Choroid plexus epithelial cell (primary cell): ENCODE results near the gene KDM4C.

Experiments
- DNase-seq: peaks from one replicate; pipeline ENCODE4 v3.0.0-alpha.2; 2010; ENCODE audit warnings: low read depth
- H3K4me3 ChIP-seq: 2 replicates; pipeline ENCODE4 v1.5.1; 2011; ENCODE audit warnings: low read depth, mild to moderate bottlenecking, control low read depth, low read length, moderate library complexity
- TF ChIP-seq, protein P1 (sequence below): conservative IDR thresholded peaks from 2 replicates; pipeline ENCODE4 v1.5.1; 2011; ENCODE audit warnings: low read depth, mild to moderate bottlenecking, control low read depth, inconsistent platforms, low read length, moderate library complexity

The KDM4C gene

DNA sequence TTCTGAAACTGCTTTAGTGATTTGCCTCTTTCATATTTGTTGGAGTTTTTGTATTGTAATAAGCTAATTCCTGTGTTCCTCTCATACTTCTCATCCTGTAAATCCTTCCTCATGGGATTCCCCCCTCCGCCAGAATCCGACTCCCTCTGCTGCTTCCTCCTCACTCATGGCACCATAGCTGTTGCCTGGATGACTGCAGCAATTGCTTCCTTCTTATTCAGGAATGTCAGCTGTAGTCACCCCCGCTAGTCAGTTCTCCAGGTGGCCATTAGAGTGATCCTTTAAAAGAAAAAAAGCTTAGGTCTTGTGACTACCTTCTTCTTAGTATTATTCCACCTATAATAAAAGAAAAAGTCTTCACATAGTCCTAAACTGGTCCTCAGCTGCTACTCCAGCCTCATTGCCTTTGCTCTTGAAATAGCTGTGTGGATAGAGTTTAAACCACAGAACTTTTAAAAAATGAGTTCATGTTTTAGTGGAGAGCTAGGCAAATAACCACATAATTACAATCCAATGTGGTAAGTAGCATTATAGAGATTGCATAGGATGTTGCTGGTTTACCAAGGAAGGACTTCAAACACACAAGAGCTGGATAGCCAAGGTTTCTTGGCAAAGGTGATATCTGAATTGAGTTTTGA lies 227.3 kb downstream of the KDM4C start:
- H3K4me3 ChIP-seq: no peak overlapping the region
- no peak for DNase-seq
- TF ChIP-seq, protein P1, sequence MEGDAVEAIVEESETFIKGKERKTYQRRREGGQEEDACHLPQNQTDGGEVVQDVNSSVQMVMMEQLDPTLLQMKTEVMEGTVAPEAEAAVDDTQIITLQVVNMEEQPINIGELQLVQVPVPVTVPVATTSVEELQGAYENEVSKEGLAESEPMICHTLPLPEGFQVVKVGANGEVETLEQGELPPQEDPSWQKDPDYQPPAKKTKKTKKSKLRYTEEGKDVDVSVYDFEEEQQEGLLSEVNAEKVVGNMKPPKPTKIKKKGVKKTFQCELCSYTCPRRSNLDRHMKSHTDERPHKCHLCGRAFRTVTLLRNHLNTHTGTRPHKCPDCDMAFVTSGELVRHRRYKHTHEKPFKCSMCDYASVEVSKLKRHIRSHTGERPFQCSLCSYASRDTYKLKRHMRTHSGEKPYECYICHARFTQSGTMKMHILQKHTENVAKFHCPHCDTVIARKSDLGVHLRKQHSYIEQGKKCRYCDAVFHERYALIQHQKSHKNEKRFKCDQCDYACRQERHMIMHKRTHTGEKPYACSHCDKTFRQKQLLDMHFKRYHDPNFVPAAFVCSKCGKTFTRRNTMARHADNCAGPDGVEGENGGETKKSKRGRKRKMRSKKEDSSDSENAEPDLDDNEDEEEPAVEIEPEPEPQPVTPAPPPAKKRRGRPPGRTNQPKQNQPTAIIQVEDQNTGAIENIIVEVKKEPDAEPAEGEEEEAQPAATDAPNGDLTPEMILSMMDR: no peak

DNA sequence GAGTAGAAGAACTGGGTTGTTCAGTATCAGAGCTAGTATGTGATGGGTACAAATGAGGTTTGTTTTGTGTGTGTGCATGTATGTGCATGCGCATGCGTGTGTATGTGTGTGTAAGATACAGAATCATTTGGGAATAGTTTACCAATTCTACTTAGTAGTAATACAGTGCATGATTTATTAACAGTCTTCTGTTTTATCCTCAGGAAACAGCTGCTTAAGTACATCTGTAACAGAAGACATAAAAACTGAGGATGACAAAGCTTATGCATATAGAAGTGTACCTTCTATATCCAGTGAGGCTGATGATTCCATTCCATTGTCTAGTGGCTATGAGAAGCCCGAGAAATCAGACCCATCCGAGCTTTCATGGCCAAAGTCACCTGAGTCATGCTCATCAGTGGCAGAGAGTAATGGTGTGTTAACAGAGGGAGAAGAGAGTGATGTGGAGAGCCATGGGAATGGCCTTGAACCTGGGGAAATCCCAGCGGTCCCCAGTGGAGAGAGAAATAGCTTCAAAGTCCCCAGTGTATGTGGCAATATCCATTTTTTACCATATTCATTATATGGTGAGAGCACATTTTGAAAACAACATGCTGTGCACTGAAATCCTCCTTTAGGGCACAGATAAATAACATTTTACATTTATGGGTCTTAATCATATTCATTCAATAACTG lies 228.5 kb downstream of the KDM4C start:
- no peak for DNase-seq
- TF ChIP-seq, protein P1: no peak
- H3K4me3 ChIP-seq: no peak overlapping the region

- TF ChIP-seq, protein P1: no peak
- no peak overlapping the region for H3K4me3 ChIP-seq
- DNase-seq: no peak
Measured at GRCh38 chr9:6987381-6987780, 229.6 kb downstream of the KDM4C start.

- TF ChIP-seq, protein P1: no peak
- no peak overlapping the region for H3K4me3 ChIP-seq
- DNase-seq: no peak
Measured at GRCh38 chr9:6991418-6991817, 233.6 kb downstream of the KDM4C start.

- TF ChIP-seq, protein P1: no peak
- H3K4me3 ChIP-seq: no peak overlapping the region
- DNase-seq: peak; percentile 26
Measured at GRCh38 chr9:6996061-6996854, 238.5 kb downstream of the KDM4C start.

DNA sequence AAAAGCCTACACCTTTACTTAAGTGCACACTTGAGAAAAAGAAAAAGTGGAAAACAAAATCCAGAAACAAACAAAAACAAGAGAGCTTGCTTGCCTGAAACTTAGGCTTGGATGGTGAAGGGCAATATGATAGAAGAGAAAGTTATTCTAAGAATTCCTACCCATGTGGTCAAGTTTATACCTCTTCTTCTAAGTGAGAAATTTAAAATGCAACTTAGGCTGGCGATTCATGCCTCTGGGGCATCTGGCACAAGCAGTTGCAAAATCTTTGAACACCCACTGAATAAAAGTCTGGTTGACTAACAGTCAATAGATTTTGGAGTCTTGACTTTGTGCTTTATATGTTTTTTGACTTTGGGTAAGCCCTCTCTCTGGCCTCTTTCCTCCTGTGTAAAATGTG lies 239.6 kb downstream of the KDM4C start:
- TF ChIP-seq, protein P1: no peak
- H3K4me3 ChIP-seq: no peak overlapping the region
- DNase-seq: no peak

- TF ChIP-seq, protein P1: no peak
- DNase-seq: no peak
Measured at GRCh38 chr9:6999794-7000193, 242.0 kb downstream of the KDM4C start.

More at GRCh38 chr9:6999794-7000193, 242.0 kb downstream of the KDM4C start:
- no peak overlapping the region for H3K4me3 ChIP-seq
